HG02759 (cell line): Measurements from ENCODE around the gene OOEP.
A peak's percentile ranks its signal among the peaks of the same experiment; 100 is the strongest.
"Not testable (repeated sequence)": the region's sequence is repeated elsewhere in the genome, so short reads cannot be mapped to it uniquely, and the experiment has no call there.

Source experiments
- ATAC-seq: cut with Tn5 transposase; IDR thresholded peaks from one replicate; pipeline ENCODE4 v1.9.1; 2021; ENCODE audit warnings: mild to moderate bottlenecking, moderate library complexity; ENCODE audit not compliant: unreplicated experiment

Gene OOEP

DNA sequence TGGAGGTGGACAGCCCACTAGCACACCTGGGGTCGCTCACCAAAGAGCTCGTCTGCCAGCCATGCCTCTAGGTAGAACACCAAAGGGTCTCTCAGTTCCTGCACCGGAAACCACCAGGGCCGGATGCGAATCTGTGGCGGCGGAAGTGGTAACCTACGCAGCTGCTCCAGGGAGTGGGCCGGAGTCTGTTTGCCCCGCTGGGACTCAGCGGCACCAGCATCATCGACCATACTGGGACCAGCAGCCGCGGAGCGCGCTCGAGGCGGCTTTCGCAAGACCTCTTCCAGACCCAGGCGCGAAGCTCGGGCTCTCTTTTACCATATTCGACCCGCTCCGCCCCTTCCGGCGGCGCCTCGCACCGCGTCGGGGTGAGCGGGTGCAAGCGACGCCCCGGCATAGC is at the start of gene OOEP:
OOEP (minus strand) TSS at position 335 of the 400 bp plus-strand sequence; CDS start at position 230, 105 bp downstream.
- ATAC-seq, result no peak

DNA sequence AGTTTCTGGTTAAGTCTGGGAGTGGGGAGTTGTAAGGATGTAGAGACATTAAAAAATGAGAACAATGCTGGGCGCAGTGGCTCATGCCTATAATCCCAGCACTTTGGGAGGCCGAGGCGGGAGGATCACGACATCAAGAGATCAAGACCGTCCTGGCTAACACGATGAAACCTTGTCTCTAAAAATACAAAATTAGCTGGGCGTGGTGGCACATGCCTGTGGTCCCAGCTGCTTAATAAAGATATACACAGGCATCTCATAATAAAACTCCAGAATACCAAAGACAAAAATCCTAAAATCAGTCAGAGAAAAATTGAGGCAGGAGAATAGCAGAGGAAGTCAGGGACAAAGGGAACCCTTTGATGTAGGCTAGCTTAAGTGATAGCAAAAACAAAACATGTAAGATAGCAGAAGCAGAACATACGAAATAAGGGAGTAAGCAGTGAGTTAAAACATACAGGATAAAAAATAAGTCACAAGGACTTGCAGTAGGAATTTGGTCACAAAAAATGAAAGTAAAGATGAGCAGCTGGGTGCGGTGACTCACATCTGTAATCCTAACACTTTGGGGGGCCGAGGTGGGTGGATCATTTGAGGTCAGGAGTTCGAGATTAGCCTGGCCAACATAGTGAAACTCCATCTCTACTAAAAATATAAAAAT is 48.5 kb upstream of the OOEP start:
- no peak for ATAC-seq

DNA sequence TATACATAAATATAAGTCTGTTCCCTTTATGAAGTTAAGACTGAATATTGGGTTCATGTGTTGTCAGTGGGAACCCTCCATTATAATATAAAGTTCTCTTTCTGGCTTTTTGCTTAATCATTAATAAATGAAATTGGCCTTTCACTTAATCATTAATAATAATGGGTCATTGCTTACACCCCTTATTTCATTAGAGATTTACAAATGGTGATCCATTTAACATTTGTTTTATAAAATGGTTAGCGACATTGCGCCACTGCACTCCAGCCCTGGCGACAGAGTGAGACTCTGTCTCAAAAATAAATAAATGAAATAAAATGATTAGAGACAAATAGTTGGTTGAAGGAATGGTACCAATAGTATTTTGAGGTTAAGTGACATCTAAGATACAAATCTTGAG is 43.4 kb upstream of the OOEP start:
- no peak for ATAC-seq

DNA sequence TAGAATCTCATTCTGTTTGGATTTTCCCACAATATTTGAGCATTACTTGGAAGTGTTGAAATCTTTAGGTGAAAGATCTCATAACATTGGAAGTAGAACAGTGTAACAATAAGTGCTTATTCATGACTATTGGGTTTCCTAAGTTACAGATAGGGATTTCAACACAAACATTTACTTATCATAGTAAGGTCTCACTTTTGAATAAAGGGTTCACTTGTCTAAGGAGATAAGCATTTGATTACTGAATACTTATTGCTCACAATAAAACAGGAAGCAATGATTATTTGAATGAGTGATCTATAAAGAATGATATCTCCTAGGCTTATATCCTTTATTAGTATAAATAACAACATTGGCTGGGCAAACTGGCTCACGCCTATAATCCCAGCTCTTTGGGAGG is 39.7 kb upstream of the OOEP start:
- no peak for ATAC-seq

DNA sequence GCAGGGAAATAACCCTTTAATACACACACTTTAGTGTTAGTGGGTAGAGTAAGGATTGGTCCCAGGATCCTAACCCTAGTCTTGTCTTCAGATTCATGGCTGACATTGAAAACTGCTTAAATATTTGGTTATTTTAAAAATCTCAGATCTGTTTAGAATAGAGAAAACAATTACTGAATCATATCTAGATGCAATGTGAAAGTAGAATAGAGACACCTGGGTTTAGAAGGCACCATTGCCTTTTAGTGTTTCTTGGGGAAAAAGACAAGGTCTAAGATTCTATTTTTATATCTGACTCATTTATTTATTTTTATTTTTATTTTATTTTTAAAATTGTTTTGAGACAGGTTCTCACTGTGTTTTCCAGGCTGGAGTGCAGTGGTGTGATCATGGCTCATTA is 31.0 kb upstream of the OOEP start:
- ATAC-seq, result no peak

DNA sequence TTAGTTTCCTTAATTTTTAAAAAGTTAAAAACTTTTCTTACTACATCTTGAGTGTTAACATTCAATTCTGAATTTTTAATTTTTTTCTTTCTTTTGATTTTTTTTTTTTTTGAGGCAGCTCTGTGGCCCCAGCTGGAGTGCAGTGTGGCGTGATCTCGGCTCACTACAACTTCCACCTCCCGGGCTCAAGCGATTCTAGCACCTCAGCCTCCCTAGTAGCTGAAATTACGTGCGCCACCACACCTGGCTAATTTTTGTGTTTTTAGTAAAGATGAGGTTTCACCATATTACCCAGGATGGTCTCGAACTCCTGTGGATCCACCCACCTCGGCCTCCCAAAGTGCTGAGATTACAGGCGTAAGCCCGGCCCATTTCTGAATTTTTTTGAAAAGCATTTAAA is 26.2 kb upstream of the OOEP start:
- ATAC-seq, result no peak

DNA sequence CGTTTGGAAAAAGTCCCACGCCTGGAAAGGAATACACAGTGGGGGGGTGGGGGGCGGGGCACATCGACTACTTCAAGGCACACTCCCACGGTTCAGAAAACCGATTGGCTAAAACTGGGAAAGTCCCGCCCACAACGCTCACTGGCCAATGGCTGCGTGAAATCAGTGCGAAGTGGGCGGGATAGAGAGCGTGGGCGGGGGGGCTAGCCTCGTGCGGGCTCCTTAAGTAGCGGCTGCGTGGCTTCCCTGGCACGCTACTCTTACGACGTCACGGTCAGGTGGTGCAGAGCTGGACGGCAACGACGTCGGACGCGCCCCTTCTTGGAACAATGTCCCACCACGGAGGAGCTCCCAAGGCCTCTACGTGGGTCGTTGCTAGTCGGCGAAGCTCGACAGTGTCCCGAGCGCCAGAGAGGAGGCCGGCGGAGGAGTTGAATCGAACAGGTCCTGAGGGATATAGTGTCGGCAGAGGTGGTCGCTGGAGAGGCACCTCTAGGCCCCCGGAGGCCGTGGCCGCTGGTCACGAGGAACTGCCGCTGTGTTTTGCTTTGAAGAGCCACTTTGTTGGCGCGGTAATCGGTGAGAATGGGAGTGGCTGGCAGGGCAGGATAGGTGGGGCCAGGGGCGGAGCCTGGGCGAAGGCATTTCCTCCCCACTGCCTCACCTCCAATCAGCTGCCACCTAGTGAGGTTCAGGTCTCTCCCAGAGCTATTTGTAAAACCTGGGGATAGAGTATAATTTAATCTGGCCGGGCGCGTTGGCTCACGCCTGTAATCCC is 25.1 kb upstream of the OOEP start, which contains the start of gene DDX43:
DDX43 (plus strand) TSS at position 252 of the 778 bp plus-strand sequence; CDS start at position 330, 78 bp downstream.
- peak; percentile 45 for ATAC-seq

DNA sequence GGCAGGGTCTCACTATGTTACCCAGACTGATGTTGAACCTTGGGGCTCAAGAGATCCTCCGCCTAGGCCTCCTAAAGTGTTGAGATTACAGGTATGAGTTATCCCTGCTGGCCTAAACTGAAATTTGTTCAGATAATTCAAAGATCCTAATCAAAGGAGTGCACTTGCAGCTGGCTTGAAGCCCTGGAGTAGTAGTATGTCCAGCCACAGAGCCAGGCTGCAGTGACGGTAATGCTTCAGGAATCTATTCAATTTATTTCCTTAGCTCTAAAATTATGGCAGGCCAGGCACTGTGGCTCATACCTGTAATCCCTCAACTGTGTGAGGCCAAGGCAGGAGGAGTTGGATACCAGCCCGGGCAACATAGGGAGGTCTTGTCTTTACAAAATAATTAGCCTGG is 23.6 kb upstream of the OOEP start:
- no peak for ATAC-seq

DNA sequence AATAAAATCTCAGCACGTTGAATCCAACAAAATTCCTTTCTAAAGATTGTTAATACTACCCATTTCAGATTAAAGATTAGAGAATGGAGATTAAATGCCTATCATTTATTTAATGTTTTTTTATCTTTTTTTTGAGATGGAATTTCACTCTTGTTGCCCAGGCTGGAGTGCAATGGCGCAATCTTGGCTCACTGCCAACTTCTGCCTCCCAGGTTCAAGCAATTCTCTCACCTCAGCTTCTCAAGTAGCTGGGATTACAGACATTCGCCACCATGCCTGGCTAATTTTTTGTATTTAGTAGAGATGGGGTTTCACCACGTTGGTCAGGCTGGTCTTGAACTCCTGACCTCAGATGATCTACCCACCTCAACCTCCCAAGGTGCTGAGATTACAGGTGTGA is 22.5 kb upstream of the OOEP start:
- ATAC-seq, result not testable (repeated sequence)

DNA sequence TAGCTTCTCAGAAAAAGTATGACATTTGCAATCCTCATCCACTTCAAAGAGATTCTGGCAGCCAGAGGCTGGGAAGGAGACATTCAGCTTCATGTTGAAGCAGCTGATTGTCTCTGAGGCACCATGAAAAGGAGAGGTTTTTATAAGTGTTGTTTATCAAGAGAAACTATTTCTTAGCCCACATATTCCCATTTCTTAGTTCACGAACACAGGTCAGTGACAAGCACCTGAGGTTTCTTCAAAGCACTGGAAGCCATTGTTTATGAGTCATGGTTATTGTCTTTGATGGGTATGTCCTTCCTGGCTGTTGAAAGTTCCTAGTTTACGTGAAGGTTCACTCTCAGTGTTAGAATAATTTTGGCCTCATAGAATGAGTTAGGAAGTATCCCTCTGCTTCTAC is 22.0 kb upstream of the OOEP start:
- ATAC-seq, result no peak

DNA sequence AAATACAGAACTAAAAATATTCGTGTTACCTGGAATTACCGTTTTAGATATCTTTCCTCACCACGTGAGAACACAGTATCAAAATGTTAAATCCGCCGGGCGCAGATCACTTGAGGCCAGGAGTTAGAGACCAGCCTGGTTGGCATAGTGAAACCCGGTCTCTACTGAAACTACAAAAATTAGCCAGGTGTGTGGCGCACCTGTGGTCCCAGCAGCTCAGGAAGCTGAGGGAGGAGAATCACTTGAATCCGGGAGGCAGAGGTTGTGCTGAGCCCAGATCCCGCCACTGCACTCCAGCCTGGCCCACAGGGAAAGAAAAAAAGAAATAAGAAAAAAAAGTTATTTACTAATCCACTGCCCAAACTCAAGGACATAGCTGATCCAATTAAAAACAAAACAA is 20.2 kb upstream of the OOEP start:
- no peak for ATAC-seq

DNA sequence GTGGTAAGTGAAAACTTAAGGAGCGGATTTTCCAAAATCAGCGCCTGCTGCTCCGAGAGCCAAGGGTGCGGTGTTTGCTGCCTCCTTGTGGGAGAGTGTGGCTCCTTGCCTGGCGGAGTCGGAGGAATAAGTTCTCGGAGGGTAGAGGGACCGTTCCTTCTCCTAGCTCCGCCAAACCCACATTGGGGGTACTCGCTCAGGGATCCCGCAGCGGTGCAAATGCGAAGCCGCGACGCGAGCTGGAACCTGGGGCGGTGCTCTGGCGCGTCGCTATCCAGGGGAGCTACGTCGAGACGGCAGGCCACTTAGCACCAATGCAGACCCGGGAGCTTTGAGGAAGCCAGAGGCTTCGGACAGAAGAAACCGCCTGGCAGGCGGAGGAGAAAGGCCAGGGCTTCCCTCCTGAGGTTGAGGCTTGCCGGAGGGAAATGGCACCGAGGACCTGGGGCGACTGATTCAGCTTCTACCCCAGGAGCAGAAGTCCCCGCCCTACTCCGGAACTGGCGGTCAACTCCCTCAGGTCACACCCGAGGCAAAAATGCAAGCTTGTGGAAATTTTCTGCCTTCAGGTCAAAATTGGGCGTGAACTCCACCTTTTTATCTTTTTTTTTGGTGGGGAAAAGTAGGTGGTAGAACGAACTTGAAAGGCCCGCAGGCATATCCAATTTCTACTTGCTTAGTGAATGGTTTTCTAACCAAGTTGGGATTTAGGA is 19.3 kb upstream of the OOEP start:
- peak; percentile 88 for ATAC-seq

DNA sequence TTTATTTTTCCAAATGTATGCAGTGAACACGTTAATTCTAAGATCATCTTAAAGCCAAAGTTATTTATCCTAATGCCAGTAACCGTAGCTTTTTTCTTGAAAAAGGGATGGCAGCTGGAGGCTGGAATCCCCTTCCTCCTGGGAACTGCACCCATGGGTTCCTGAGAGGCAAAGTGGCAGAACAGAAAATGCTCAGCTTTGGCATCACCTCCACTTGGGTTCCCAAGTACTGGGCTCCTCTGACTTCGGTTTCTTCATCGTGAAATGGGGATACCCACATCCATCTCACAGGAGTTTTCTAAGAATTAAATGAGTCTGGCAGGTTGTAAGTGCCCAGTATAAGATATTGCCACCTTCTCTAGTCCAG is 18.7 kb upstream of the OOEP start:
- ATAC-seq, result peak; percentile 31

DNA sequence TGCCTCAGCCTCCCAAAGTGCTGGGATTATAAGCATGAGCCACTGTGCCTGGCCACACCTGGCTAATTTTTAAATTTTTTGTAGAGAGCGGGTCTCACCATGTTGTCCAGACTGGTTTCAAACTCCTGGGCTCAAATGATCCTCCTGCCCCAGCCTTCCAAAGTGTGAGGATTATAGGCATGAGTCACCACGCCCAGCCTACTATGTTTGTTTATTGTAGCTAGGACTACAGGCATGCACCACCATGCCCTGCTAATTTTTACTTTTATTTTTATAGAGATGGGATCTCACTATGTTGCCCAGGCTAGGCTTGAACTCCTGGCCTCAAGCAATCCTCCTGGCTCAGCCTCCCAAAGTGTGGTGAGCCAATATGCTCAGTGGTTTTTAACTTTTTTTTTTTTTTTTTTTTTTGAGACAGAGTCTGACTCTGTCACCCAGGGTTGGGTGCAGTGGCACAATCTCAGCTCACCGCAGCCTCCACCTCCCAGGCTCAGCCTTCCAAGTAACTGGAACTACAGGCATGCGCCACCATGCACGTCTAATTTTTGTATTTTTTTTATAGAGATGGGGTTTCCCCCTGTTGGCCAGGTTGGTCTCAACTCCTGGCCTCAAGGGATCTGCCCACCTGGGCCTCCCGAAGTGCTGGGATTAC is 12.9 kb upstream of the OOEP start:
- no peak for ATAC-seq

DNA sequence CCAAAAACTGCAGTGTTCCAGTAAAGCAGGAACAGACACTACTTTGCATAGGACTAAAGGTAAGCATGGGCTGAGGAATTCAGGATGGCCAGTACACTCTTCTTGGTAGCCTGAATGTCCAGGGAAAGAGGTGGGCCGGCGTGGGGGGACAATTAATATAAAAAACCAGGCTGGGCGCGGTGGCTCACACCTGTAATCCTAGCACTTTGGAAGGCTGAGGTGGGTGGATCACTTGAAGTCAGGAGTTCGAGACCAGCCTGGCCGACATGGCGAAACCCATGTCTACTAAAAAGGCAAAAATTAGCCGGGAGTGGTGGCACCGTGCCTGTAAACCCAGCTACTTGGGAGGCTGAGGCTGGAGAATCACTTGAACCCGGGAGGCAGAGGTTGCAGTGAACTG is 11.8 kb upstream of the OOEP start:
- ATAC-seq, result not testable (repeated sequence)

DNA sequence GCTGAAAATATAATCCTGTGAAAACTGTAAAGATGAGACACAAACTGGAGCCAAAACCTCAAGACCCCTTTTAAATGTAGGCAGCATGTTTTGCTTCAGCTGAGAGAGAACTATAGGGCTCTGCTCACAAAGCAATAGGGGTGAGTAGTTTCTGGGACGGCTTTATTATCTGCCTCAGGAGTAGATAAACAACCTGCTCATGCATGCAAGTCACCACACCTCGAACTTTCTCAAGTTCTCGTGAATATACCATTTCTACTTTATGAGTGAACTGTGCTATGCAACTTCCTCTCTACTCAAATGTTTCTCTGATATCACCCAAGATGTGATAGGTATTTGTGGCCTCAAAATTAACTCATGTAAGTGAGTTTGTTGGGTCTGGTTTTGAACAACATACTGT is 7.5 kb upstream of the OOEP start:
- no peak for ATAC-seq

DNA sequence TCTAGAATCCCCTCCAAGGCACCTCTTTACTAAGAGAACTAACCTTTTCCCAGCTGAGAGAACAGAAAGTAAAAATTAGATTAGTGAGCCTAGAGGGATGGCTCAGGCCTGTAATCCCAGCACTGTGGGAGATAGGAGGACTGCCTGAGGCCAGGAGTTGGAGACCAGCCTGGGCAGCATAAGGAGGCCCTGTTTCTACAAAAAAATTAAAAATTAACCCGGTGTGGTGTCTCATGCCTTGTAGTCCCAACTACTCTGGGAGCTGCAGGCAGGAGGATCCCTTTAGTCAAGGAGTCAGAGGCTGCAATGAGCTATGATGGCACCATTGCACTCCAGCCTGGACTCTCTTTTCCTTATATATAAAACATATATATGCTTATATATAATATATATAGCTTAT is 5.5 kb upstream of the OOEP start:
- ATAC-seq, result no peak

DNA sequence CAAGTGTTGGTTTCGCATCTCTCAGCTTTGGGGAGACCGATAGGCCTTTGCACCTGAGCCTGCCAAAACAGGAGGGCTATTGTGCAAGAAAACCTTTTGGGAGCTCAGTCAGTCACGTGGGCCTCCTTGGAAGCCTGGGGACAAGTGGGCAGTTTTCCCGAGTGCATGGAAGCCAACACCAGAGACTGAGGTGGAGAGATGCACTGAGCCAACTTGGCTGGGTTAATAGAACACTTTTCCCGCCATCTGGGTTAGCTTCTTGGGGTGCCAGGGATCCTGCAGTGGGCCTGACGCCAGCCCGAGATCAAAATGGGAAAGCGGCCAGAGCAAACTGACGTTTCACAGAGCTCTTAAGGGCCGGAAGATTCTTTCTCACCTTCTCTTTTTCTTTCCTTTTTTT is 2.8 kb upstream of the OOEP start:
- no peak for ATAC-seq

DNA sequence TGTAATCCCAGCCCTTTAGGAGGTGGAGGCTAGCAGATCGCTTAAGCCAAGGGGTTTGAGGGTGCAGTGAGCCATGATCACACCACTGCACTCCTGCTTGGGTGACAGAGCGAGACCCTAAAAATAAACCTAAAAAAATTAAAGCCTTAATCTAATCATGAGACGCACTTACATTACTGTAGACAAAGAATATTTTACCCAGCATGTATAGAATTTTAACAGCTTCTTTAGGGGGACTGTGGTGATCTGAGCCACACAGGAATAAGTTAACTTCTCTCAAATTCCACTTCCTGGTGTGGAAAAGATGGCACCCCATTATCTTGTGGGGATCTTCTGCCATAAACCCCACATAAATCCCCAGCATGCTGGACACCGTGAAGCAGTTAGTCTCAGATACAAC is 2.3 kb upstream of the OOEP start:
- no peak for ATAC-seq

DNA sequence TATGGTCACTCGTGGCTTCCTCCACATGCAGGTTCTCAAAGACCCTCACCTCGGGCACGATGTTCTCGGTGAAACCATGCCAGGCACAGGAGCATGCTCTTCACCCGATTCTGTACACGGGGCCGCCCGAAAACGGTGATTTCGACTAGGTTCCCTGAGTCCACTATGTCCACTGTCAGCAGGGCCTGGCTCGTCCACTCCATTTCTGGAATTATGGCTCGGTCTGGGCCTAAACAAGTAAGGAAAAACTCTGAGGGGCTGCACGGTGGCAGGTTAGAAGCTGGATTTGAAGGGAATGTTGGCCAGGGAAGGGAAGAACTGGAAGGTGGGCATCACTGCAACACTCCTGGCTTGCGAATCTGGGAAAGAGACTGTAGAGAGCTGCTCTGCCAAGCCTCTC is 540 bp downstream of the OOEP start:
- no peak for ATAC-seq

DNA sequence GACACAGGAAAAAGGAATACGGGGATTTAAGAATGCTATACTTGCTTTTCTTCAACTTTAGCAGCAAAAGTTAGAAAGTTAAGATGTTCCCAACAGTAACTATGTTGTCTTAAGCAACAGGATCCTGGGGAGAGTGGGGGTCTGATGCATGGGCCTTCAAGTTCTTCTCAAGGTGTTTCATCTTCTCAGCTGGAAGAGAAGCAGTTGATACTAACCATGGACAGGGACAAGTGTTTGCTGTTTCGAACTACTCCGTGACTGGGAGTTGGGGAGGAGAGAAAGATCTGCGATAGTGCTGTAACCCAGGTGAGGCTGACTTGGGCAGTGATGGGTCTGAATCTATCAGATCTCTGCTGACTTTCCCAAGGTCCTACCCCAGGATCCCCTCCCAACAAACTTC is 1.0 kb downstream of the OOEP start:
- no peak for ATAC-seq
